HG03342 (cell line): ENCODE results near the gene CDC6.
"Not testable (repeated sequence)": the region's sequence is repeated elsewhere in the genome, so short reads cannot be mapped to it uniquely, and the experiment has no call there.

ENCODE experiments used
- ATAC-seq: cut with Tn5 transposase; IDR thresholded peaks from one replicate; pipeline ENCODE4 v1.9.1; 2021; ENCODE audit warnings: mild to moderate bottlenecking, moderate library complexity; ENCODE audit not compliant: unreplicated experiment

CDC6 gene

DNA sequence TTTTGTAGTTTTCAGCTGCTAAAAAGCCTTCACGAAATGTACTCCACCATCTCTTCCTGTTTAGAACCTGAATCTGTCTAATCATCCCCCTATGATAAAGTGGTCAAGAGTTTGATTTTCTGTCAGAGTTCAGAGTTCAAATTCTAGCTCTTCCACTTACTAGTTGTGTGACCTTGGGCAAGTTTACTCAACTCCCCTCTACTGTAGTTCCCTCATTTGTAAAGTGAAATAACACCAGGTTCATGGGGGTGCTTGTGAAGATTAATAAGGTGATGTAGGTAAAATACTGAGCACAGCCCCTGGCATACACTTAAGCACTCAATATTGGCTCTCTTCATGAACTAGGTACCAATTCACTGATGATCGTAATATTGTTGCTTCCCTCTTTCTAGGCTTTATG lies 1.2 kb upstream of the CDC6 start:
- no peak for ATAC-seq

DNA sequence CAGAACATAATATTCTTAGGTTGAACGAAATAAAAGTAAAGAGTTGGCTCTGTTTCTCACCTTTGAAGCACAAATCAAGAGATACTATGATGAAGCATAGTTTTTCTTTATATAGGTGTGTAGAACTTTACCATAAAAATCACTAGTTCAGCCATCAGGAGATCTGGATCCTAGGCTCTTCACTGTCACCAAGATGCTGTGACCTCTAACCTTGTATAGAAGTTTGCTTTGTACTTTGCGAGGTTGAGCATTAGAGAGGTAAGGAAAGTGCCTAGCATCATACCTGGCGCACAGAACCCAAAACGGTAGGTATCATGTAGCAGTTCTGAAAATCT lies 553 bp upstream of the CDC6 start:
- no peak for ATAC-seq

DNA sequence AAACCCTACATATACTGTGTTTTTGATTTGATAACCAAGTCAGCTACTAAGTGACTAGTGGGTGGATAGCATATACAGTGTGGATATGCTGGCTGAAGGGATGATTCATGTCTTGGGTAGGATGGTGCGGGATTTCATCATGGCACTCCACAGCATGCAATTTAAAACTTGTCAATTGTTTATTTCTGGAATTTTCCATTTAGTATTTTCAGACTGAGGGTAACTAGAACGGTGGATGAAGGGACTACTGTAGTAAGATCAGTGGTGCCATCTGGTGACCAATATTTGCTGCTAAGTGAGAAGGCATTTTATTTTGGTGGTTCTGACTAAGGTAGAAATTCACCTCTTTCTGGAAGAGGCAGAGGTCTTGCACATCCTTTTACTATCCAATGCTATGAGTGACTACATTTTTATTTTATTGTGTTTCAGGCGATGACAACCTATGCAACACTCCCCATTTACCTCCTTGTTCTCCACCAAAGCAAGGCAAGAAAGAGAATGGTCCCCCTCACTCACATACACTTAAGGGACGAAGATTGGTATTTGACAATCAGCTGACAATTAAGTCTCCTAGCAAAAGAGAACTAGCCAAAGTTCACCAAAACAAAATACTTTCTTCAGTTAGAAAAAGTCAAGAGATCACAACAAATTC lies 3.1 kb downstream of the CDC6 start:
- ATAC-seq: no peak

DNA sequence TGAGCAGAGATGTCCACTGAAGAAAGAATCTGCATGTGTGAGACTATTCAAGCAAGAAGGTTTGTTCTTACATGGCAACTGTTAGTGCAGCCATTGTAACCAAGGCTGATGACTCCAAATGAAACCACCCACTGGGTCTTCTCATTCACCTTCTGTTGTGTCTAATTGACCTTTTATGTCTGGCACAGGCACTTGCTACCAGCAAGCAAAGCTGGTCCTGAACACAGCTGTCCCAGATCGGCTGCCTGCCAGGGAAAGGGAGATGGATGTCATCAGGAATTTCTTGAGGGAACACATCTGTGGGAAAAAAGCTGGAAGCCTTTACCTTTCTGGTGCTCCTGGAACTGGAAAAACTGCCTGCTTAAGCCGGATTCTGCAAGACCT lies 3.6 kb downstream of the CDC6 start:
- no peak for ATAC-seq

DNA sequence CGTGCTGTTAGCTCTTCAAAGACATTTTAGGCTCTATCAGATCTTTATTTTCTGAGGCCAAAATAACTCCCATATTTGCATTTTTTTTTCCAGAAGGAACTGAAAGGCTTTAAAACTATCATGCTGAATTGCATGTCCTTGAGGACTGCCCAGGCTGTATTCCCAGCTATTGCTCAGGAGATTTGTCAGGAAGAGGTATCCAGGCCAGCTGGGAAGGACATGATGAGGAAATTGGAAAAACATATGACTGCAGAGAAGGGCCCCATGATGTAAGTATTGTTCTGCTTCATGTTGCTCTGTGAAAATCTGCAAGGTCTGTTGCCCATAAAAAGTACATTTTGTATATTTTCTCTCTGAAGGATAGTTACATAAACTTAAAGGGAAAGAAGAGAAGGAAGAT lies 5.7 kb downstream of the CDC6 start:
- no peak for ATAC-seq

DNA sequence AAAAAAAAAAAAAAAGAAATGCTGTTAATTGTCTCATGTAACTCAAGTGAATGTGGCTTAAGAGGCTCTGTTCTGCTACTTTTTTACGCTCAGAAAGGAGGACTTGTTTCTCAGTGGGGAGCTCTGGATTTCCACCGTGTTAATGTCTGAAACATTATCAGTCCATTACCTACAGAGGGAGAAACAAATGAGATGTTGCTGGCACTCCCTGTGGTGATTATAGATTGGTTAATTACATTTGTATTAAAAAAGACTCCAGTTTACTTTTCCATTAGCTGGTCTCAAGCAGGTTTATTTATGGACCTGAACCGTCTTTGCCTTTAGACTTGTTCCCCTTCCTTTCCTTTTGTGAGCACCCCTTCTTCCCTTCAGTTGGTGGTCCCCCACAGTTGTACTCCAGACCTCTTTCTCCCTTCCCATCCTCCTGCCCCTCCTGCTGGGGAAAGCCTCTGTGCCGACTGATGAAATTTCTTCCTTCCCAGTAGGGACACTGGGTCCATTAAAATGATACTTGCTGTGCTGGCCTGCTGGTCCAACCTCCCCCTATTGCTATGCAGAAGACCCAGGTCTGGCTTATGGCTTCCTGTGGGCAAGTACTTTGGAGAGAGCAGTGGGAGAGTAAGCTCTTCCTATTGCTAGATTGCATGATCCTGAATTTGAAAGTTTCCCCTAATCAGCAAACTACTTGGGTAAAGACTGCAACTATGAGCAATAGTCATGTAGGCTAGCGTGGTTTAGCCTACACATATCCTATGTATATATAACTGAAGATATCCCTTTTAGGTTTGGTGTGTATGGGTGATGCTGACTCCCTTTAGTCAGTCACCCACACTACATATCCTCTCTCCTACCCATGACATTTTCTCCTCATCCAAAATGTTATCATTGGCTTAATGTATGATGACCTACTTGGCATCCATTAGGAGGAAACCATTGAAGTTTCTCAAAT lies 8.1 kb downstream of the CDC6 start:
- ATAC-seq: no peak

DNA sequence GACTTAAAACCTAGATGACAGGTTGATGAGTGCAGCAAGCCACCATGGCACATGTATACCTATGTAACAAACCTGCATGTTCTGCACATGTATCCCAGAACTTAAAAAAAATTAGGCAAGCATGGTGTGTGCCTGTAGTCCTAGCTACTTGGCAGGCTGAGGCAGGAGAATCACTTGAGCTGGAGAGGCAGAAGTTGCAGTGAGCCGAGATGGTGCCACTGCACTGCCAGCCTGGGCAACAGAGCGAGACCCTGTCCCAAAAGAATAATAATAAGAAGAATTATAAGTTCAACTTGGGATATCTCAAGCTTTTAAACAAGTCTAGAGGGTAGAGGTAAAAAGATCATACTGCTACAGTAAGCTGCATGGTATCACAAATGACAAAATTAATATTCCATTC lies 9.8 kb downstream of the CDC6 start:
- ATAC-seq: no peak

DNA sequence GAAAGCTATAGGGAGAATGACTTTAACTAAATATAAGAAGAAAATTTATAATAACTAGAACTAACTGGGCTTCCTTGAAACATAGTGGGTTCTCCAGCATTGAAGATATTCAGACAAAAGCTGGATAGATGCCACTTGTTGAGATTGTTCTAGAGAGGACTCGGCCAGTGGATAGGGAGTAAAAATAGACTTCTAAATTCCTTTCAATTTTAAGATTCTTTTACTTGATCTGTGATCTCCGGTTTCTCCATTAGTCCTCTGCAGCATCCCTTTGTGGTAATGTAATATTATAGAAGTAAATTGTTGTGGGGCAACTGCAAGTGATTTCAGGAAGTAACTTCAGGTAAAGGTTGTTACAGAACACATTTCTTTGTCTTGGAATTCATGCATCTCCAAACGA lies 11.0 kb downstream of the CDC6 start:
- no peak for ATAC-seq

DNA sequence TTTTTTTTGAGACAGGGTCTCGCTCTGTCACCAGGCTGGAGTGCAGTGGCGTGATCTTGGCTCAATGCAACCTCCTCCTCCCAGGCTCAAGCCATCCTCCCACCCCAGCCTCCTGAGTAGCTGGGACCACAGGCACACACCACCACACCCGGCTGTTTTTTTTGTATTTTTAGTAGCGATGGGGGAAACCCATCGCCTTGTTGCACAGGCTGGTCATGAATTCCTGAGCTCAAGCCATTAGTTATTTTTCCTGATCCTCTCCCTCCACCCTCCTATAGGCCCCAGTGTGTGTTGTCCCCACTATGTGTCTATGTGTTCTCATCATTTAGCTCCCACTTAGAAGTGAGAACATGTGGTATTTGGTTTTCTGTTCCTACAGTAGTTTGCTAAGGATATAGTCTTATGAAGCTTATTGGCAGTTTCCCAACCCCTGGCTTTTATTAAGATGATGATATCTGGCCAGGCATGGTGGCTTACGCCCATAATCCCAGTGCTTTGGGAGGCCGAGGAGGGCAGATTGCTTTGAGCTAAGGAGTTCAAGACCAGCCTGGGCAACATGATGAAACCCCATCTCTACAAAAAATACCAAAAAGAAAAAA lies 11.6 kb downstream of the CDC6 start:
- ATAC-seq: not testable (repeated sequence)

DNA sequence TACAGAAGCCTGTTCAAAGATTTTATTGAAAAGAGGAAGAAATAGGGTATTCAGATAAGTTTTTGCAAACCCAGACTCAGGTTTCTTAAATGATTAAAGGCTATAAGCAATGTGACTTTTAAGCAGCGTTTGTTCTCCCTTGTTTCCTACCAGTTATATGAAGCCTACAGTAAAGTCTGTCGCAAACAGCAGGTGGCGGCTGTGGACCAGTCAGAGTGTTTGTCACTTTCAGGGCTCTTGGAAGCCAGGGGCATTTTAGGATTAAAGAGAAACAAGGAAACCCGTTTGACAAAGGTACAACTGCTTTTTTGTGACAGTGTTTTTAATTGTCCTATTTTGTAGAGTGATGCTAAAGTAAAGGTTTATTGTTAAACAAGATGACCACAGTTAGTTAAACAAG lies 13.6 kb downstream of the CDC6 start:
- no peak for ATAC-seq

DNA sequence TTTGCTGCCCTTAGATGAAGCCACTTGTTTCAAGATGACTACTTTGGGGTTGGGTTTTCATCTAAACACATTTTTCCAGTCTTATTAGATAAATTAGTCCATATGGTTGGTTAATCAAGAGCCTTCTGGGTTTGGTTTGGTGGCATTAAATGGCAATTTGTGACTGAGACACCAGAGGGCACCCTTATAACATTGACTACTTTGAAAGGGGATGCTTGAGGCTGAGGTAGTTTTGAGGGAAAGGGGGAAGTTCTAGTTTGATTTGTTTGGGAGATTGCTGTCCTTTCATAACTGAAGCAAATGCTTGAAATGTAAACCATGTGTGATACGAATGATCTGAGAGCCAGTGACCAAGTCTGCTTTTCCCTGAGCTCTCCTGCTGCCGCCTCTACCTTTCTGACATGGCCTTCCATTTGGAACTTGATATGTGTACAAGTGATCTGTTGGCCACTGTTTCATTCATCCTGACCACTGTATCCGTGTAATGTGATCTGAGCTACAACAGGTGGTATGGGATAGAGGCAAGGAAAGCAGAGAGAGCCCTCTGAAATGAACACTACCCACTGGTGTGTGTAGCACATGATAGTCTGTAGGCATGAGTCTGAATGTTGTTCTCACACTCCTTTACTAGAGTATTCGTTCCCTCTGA lies 15.5 kb downstream of the CDC6 start:
- ATAC-seq: no peak

DNA sequence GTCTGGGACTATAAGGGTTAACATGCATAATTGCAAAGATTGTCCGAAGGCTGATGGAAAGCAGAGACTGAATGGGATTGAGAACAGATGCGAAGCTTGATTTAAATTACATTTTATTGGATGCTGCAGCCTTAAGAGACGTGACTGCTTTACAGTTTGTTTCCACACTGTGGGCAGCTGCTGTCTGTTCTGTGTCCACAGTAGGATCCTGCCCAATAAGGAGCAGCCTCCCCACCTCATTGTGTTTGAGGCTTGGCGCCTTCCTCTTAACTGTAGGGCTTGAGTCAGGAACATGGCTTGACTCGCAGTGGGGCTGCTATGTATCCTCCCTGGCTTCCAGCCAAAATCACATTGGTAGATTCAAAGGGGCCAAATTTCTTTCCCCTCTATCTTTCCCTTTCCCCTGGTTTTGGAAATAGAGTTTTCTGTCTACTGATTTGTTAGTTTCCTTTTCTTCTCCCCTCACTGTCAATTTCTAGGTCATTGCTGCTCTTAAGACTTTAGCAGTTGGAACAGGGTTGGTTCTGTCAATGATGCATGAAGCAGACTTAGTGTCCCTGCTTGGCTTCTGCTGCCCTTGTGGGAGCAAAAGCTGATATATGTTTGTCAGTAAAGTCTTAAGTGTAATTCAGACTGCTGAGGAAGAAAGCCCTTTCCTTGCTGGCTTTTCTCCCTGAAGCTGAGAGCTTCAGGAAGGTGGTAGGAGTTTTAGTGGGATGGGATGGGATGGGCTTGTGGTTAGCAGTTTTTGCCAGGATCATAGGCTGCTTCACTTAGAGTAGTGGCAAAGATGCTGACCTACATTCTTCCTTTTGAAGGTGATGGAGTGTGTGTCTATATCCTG lies 16.3 kb downstream of the CDC6 start:
- no peak for ATAC-seq

DNA sequence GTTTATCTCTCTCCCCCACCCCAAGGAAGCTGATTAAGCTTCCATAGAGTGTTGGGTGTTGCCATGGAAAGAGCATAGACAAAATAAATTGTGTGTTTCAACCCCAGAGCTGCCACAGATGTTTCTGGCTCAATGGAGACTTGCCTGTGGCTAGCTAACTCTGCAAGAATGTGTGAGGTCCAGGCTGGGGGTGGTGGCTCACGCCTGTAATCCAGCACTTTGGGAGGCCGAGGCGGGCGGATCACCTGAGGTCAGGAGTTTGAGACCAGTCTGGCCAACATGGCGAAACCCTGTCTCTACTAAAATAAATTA lies 16.8 kb downstream of the CDC6 start:
- ATAC-seq: not testable (repeated sequence)

DNA sequence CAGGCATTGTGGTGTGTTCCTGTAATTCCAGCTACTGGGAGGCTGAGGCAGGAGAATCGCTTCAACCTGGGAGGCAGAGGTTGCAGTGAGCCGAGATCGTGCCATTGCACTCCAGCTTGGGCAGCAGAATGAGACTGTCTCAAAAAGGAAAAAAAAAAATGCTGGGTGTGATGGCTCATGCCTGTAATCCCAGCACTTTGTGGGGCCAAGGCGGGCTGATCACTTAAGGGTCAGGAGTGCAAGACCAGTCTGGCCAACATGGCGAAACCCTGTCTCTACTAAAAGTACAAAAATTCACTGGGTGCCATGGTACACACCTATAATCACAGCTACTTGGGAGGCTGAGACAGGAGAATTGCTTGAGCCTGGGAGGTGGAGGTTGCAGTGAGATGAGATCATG lies 17.2 kb downstream of the CDC6 start:
- not testable (repeated sequence) for ATAC-seq

DNA sequence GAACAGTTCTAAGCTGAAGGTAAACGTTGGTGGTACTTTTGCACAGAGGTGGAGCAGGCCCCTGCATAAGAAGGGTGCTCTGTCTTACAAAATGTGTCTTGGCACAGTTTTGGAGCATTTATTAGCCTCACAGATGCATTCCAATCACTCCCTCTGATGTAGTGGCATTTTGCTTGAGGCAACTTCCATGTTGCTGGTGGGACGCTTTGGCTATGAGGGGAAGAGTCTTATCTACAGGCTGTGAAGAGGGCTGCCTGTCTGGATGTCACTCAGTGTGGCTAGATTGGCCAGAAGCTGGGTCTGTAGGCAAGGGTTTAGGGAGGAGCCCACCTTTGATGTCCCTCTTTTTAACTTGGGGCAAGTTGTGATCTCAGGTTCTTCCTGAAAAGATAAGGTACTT lies 18.7 kb downstream of the CDC6 start:
- ATAC-seq: no peak

DNA sequence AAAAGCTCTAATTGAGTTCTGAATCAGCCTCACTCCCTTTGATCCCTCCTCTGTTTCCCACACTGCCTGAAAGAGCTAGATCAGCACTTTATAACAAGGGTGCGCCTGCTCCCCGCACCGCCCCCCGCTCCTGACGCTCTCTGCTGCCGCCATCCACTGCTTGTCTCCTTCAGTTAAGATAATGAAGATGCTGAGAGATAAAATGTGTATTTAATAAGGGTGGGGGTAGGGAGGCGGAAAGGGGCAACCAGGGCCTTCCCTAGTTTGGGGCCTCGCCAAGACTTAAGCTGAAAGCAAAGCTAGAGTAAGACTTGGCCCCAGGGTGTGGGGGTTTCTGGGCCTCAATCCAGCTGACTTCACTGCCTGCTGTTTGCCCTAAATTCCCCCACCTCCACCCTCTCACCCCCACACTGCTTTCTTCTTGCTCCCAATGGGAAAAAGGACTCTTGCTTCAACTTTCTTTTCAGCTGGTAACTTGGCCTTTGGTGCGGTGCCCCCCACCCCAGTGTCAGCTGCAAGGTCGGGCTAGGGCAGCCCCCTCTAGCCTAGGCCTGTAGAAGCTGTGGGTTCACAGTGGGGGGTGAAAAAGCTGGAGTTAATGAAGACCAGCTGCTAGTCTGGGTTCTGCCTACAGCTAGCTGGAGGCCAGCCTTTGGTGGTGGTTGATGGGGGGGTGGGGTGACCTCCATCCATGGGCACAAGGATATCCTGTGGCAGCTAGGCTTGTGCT lies 19.5 kb downstream of the CDC6 start:
- ATAC-seq: no peak

DNA sequence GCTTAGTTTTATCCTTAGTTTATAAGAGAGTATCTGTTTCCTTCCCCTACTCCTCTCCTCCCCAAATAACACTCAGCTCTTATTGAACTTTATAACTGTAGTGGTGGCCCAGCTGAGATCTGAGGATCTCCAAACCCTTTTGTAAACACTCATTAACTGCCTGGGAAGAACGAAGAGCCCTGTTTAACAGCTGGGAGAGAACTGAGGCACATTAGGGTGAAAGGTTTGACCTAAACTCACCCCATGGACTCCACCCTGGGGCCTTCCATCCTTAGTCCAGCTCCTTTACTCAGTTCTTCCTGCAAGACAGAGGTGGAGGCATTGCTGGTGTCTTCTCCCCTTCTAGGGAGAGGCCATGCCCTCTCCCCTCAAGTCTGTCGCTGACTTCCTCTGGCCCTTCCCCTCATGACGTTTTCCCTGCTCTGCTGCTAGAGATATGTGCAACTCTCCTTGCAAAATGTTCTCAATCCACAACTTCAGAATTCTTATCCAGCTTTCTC lies 20.1 kb downstream of the CDC6 start:
- no peak for ATAC-seq

DNA sequence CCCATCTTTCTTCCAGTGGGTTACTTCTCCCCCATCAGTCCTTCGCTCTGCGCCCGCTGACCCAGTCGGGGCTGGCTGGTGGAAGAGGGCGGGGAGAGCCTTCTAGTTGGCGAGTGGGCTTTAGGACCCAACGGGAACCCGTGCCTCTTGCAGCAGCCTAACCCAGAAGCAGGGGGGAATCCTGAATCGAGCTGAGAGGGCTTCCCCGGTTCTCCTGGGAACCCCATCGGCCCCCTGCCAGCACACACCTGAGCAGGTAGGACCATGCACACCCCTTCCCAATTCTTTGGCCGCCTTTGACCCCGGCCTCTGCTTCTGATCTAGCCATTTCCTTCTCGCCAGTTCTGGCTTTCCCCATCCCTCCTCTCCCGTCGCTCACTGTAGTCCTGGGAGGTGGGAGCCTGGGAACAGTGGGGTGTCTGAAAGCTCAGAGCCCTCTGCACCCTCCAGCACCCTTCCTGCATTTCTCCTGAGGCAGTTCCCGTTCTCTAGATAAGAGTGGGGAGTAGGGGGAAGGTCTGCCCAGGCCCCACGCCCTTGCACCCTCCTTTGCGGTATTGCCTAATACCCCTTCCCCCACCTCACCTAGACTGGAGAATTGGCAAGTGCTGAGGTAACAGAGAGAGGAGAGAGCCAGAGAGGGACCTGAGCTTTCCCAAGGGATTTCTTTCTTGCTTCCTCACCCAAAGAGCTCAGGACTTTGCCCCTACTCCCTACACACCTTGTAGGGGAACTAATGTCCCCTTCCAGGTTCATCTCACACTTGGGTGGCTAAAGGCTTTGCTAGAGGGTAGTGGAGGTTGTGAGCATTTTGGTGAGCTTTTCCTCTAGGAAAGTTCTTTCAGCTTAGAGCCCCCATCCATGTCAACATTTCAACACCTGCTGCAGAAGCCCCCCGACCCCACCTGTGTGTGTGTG lies 21.6 kb downstream of the CDC6 start, which contains the start of gene RARA:
Gene RARA (plus strand): TSS at position 150 of the 918 bp plus-strand sequence. CDS start 22,039 bp downstream, outside the sequence.
- no peak for ATAC-seq
